Testis (tissue), 3 donors: ENCODE measurements around the gene GNL2. TPM values are rescaled to one million over a fixed set of nuclear protein-coding genes. Genes with fewer than 3 reads are reported as not detected.

Experiments
- DNase-seq: peaks from one replicate; pipeline ENCODE4 v3.0.0-alpha.2; 2019
- H3K27ac ChIP-seq, 2 donors: fragments of 200-600 bp; sonication (generic); one replicate each; pipeline ENCODE4 v1.5.1; 2019
- H3K27me3 ChIP-seq: fragments of 200-600 bp; sonication (generic); one replicate; pipeline ENCODE4 v1.5.1; 2019
- H3K36me3 ChIP-seq: fragments of 200-600 bp; sonication (generic); one replicate; pipeline ENCODE4 v1.5.1; 2017; ENCODE audit warnings: low read depth; ENCODE audit errors: missing control alignments
- H3K4me1 ChIP-seq: fragments of 200-600 bp; sonication (generic); one replicate; pipeline ENCODE4 v1.5.1; 2019
- H3K4me3 ChIP-seq, 2 donors: fragments of 200-600 bp; sonication (generic); one replicate each; pipeline ENCODE4 v1.5.1; 2017 to 2019
- H3K9me3 ChIP-seq: fragments of 200-600 bp; sonication (generic); one replicate; pipeline ENCODE4 v1.5.1; 2017
- POLR2A ChIP-seq: fragments of 450-650 bp; IDR thresholded peaks from one replicate; pipeline ENCODE4 v1.6.1; 2017; ENCODE audit warnings: antibody characterized with exemption, mild to moderate bottlenecking, moderate library complexity
- WGBS, 2 donors: methylation state at CpG; one replicate each; pipeline ENCODE4 v1.1.5; 2018; 5-methylcytosine and 5-hydroxymethylcytosine counted together
- intact Hi-C: fragments of 100-400 bp; cut with DNase I; formaldehyde crosslinking; loops from one replicate; pipeline ENCODE4 v1.15.1; 2023; ENCODE audit warnings: low total_unique reads
- polyA plus RNA-seq: library from polyadenylated mRNA; stranded (reverse); fragments of 350-450 nt; fragmentation: Illumina TruSeq; extraction: RNeasy Lipid Tissue Mini Kit (QIAGEN cat#74804); gene quantifications from one replicate; pipeline ENCODE4 v1.2.3, GENCODE V29; 2014; ENCODE audit warnings: low read depth, low replicate concordance; ENCODE audit not compliant: insufficient read depth
- small RNA-seq, 2 donors: library from RNA; depleted of rRNA; stranded (forward); fragments of <200 nt; gene quantifications; one replicate each; pipeline ENCODE3, GENCODE V24; 2016
- total RNA-seq, 2 donors: library from RNA; depleted of rRNA; stranded (reverse); fragments of >200 nt; gene quantifications; one replicate each; pipeline ENCODE4 v1.2.3, GENCODE V29; 2016
- TF ChIP-seq, protein P1 (sequence below), 3 experiments: fragments of 450-650 bp in 2 of 3; fragments of 200-600 bp in 1 of 3; sonication (generic) in 1 of 3; IDR thresholded peaks; one replicate each; pipeline ENCODE4 v1.5.1; 2016 to 2019; ENCODE audit warnings: antibody characterized with exemption in 3 of 3, mild to moderate bottlenecking in 2 of 3, moderate library complexity in 1 of 3

The GNL2 gene
- total and polyA plus RNA-seq, 3 donors from 2014 or later = 34.4 to 78.7 (median 57.4) TPM

DNA sequence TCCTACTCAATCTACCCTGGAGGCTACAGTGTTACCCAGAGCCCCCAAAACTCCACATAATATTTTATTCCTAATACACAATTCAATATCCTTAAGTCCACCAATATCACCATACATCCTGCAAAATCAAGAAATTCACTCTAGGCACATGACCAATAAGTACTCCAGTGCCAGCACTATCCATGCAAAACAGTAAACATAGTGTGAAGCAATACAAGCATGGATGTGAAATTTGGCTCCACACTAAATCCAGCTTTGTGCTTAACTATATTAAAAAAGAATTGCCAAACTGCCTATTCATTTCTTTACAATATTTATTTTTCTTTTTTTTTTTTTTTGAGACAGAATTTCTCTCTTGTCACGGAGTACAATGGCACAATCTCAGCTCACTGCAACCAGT lies 78.2 kb downstream of the GNL2 start:
- Histone ChIP-seq H3K27me3 (no peaks in the 10 kb centered on the region), H3K4me1 (peaks cover 5% of the 10 kb centered on the region), H3K9me3 (no peaks in the 10 kb centered on the region), H3K36me3 (no peaks in the 10 kb centered on the region), H3K27ac (no peak overlapping the region), H3K4me3 (no peak overlapping the region)
- intact Hi-C loops = no loop called here
- WGBS, 2 donors = 65 to 77% methylated on average over 1 of the region's 1 CpG
- DNase-seq = no peak
- TF ChIP-seq, protein P1, sequence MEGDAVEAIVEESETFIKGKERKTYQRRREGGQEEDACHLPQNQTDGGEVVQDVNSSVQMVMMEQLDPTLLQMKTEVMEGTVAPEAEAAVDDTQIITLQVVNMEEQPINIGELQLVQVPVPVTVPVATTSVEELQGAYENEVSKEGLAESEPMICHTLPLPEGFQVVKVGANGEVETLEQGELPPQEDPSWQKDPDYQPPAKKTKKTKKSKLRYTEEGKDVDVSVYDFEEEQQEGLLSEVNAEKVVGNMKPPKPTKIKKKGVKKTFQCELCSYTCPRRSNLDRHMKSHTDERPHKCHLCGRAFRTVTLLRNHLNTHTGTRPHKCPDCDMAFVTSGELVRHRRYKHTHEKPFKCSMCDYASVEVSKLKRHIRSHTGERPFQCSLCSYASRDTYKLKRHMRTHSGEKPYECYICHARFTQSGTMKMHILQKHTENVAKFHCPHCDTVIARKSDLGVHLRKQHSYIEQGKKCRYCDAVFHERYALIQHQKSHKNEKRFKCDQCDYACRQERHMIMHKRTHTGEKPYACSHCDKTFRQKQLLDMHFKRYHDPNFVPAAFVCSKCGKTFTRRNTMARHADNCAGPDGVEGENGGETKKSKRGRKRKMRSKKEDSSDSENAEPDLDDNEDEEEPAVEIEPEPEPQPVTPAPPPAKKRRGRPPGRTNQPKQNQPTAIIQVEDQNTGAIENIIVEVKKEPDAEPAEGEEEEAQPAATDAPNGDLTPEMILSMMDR (IDR thresholded peaks at IDR 0.05) = no peak
- TF ChIP-seq POLR2A = no peak

Small RNA genes within 50 kb of the gene (small RNA-seq; reads per million reads assigned to genes)
- 0 reads per million in 2 donors for gene AL034379.1

Other genes with a start within 250 kb of the GNL2 start
- 1 to 10 TPM; 8.2 to 9.0 TPM for gene ZC3H12A, start 121.4 kb downstream of the GNL2 start, total RNA-seq
- 6.3 TPM for gene ZC3H12A, start 121.4 kb downstream of the GNL2 start, polyA plus RNA-seq
- 100 to 1,000 TPM; 134 to 140 TPM for gene MEAF6, start 81.2 kb downstream of the GNL2 start, total RNA-seq
- gene MEAF6, start 81.2 kb downstream of the GNL2 start, polyA plus RNA-seq = 132 TPM
- 10 to 100 TPM; 33.7 to 51.4 TPM for gene SNIP1, start 41.6 kb downstream of the GNL2 start, total RNA-seq
- 16.8 TPM for gene SNIP1, start 41.6 kb downstream of the GNL2 start, polyA plus RNA-seq
- gene DNALI1, start 39.0 kb downstream of the GNL2 start, total RNA-seq = 10 to 100 TPM; 50.5 to 73.0 TPM
- 216 TPM for gene DNALI1, start 39.0 kb downstream of the GNL2 start, polyA plus RNA-seq
- under 1 TPM; 0.16 to 0.25 TPM for gene RSPO1, start 39.0 kb upstream of the GNL2 start, total RNA-seq
- 5.0 TPM for gene RSPO1, start 39.0 kb upstream of the GNL2 start, polyA plus RNA-seq
- 10 to 100 TPM; 21.0 to 28.1 TPM for gene CDCA8, start 96.6 kb upstream of the GNL2 start, total RNA-seq
- gene CDCA8, start 96.6 kb upstream of the GNL2 start, polyA plus RNA-seq = 52.4 TPM
- 10 to 100 TPM; 55.3 to 71.7 TPM for gene EPHA10, start 169.2 kb upstream of the GNL2 start, total RNA-seq
- 64.2 TPM for gene EPHA10, start 169.2 kb upstream of the GNL2 start, polyA plus RNA-seq
- 10 to 100 TPM in 1 of 2 donors, 1 to 10 TPM in 1; 7.9 to 11.0 TPM for gene MANEAL, start 197.9 kb upstream of the GNL2 start, total RNA-seq
- 6.9 TPM for gene MANEAL, start 197.9 kb upstream of the GNL2 start, polyA plus RNA-seq
- 100 to 1,000 TPM; 147 to 188 TPM for gene C1orf122, start 211.9 kb upstream of the GNL2 start, total RNA-seq
- gene C1orf122, start 211.9 kb upstream of the GNL2 start, polyA plus RNA-seq = 48.1 TPM
- 10 to 100 TPM; 42.8 to 46.7 TPM for gene YRDC, start 212.3 kb upstream of the GNL2 start, total RNA-seq
- gene YRDC, start 212.3 kb upstream of the GNL2 start, polyA plus RNA-seq = 39.7 TPM